Aorta (tissue), 5 donors: ENCODE data around the gene KDM2B. TPM values are rescaled to one million over a fixed set of nuclear protein-coding genes. Genes with fewer than 3 reads are reported as not detected.

Source experiments
- ATAC-seq: fragments of 200-7000 bp; cut with Tn5 transposase; one replicate; pipeline ENCODE4 v1.9.1; 2022; ENCODE audit warnings: moderate library complexity; ENCODE audit not compliant: low FRiP score
- DNase-seq, 2 donors: peaks; one replicate each; pipeline ENCODE4 v3.0.0-alpha.2; 2020
- H3K27ac ChIP-seq, 2 donors: one replicate each; pipeline ENCODE4 v1.5.1; 2013; ENCODE audit warnings: low read length in 2 of 2, mild to moderate bottlenecking in 2 of 2, moderate library complexity in 2 of 2, control low read depth in 1 of 2, inconsistent platforms in 1 of 2, low read depth in 1 of 2
- H3K27me3 ChIP-seq, 2 donors: one replicate each; pipeline ENCODE4 v1.6.1; 2013; ENCODE audit warnings: control low read depth in 1 of 2, low read length in 1 of 2, mild to moderate bottlenecking in 1 of 2, moderate library complexity in 1 of 2; ENCODE audit not compliant: insufficient read depth in 2 of 2, control insufficient read depth in 1 of 2
- H3K36me3 ChIP-seq, 2 donors: one replicate each; pipeline ENCODE4 v1.6.1; 2013; ENCODE audit warnings: control low read depth in 1 of 2, low read length in 1 of 2, mild to moderate bottlenecking in 1 of 2; ENCODE audit not compliant: insufficient read depth in 2 of 2, control insufficient read depth in 1 of 2
- H3K4me1 ChIP-seq, 2 donors: one replicate each; pipeline ENCODE4 v1.6.1; 2013; ENCODE audit warnings: low read length in 2 of 2, control low read depth in 1 of 2, mild to moderate bottlenecking in 1 of 2, moderate library complexity in 1 of 2; ENCODE audit not compliant: insufficient read depth in 2 of 2, control insufficient read depth in 1 of 2
- H3K4me3 ChIP-seq, 2 donors: one replicate each; pipeline ENCODE4 v1.5.1; 2013; ENCODE audit warnings: low read length in 2 of 2, control low read depth in 1 of 2, mild to moderate bottlenecking in 1 of 2
- H3K9me3 ChIP-seq: one replicate; pipeline ENCODE4 v1.6.1; 2013; ENCODE audit warnings: mild to moderate bottlenecking, low read length; ENCODE audit not compliant: control insufficient read depth
- WGBS, 2 donors: extraction: QIAGEN DNeasy Blood & Tissue Kit; methylation state at CpG; one replicate each; pipeline ENCODE4 v1.1.7; 2013; 5-methylcytosine and 5-hydroxymethylcytosine counted together
- intact Hi-C, 2 donors: fragments of 100-400 bp; cut with DNase I; formaldehyde crosslinking; loops; one replicate each; pipeline versions ENCODE4 v1.14.2 to v1.15.0; 2022
- polyA plus RNA-seq, 2 donors: library from polyadenylated mRNA; stranded (reverse); fragments of 200-250 nt; gene quantifications; one replicate each; pipeline ENCODE4 v1.2.3, GENCODE V29; 2013
- total RNA-seq, 2 donors: library from RNA; stranded (reverse); fragmentation: NEBNext Ultra II Directional; extraction: Animal tissue kit (Norgen Biotek cat#: 25700); gene quantifications; one replicate each; pipeline ENCODE4 v1.2.1, GENCODE V29; 2021
- donor health status: healthy with polysubstance abuse.
- donor health status: Bipolar disorder and iron deficiency.
- donor health status: DM: no; HTN: no; CAD: no.
- donor health status: DM: no; HTN: no; CAD: no.
- donor health status: DM: yes; HTN: yes; CAD: no.

KDM2B gene
- total and polyA plus RNA-seq, 4 donors: 8.0 to 28.0 (median 14.3) TPM

GRCh38 chr12:121464331-121464730, 116.5 kb downstream of the KDM2B start:
- Histone ChIP-seq H3K27ac (no peak overlapping the region), H3K9me3 (no peaks in the 10 kb centered on the region), H3K4me3 (no peak overlapping the region), H3K36me3 (no peaks in the 10 kb centered on the region), H3K4me1 (no peaks in the 10 kb centered on the region), H3K27me3 (no peaks in the 10 kb centered on the region)
- WGBS, 2 donors: 96 to 99% methylated on average over 13 of the region's 13 CpGs
- DNase-seq (no peak), ATAC-seq (no peak)
- intact Hi-C loops: no loop called here

GRCh38 chr12:121461048-121461447, 119.8 kb downstream of the KDM2B start:
- peak in 1 of 2 donors; percentile 61 for DNase-seq
- Histone ChIP-seq H3K36me3 (no peaks in the 10 kb centered on the region), H3K27me3 (no peaks in the 10 kb centered on the region), H3K4me3 (no peak overlapping the region), H3K9me3 (no peaks in the 10 kb centered on the region), H3K4me1 (no peaks in the 10 kb centered on the region), H3K27ac (no peak overlapping the region)
- whole genome bisulfite sequencing, 2 donors: 93 to 99% methylated on average over 5 of the region's 5 CpGs
- ATAC-seq: no peak
- intact Hi-C loops: no loop called here

- Histone ChIP-seq H3K4me3 (no peak overlapping the region), H3K36me3 (no peaks in the 10 kb centered on the region), H3K9me3 (no peaks in the 10 kb centered on the region), H3K27ac (no peak overlapping the region), H3K4me1 (no peaks in the 10 kb centered on the region), H3K27me3 (no peaks in the 10 kb centered on the region)
- 88 to 90% methylated on average over 8 of the region's 8 CpGs for WGBS, 2 donors
- intact Hi-C loops: no loop called here
- peak in 1 of 2 donors; percentile 44 for DNase-seq
- no peak for ATAC-seq
Measured at GRCh38 chr12:121456551-121456950, 124.3 kb downstream of the KDM2B start.

GRCh38 chr12:121455766-121456420, 124.9 kb downstream of the KDM2B start:
- ATAC-seq: no peak
- Histone ChIP-seq H3K27me3 (no peaks in the 10 kb centered on the region), H3K4me1 (no peaks in the 10 kb centered on the region), H3K4me3 (no peak overlapping the region), H3K9me3 (no peaks in the 10 kb centered on the region), H3K27ac (no peak overlapping the region), H3K36me3 (no peaks in the 10 kb centered on the region)
- peak in 1 of 2 donors; percentile 64 for DNase-seq
- intact Hi-C loops: no loop called here
- 87 to 92% methylated on average over 23 of the region's 23 CpGs for WGBS, 2 donors

GRCh38 chr12:121454921-121455320, 125.9 kb downstream of the KDM2B start:
- ATAC-seq (no peak), DNase-seq (peak in 1 of 2 donors; percentile 54)
- no peaks in the 10 kb centered on the region for H3K36me3 ChIP-seq
- intact Hi-C loops: no loop called here
- H3K9me3 ChIP-seq: no peaks in the 10 kb centered on the region
- no peak overlapping the region for H3K27ac ChIP-seq
- no peak overlapping the region for H3K4me3 ChIP-seq
- no peaks in the 10 kb centered on the region for H3K4me1 ChIP-seq
- H3K27me3 ChIP-seq: no peaks in the 10 kb centered on the region
- WGBS, 2 donors: 93% methylated on average over 6 of the region's 6 CpGs

- intact Hi-C loops: no loop called here
- WGBS, 2 donors: 88 to 94% methylated on average over 18 of the region's 18 CpGs
- Histone ChIP-seq H3K4me3 (no peak overlapping the region), H3K27ac (no peak overlapping the region), H3K27me3 (no peaks in the 10 kb centered on the region), H3K36me3 (no peaks in the 10 kb centered on the region), H3K4me1 (no peaks in the 10 kb centered on the region), H3K9me3 (no peaks in the 10 kb centered on the region)
- DNase-seq (peak in 1 of 2 donors; percentile 51), ATAC-seq (no peak)
Measured at GRCh38 chr12:121453629-121454028, 127.2 kb downstream of the KDM2B start.

GRCh38 chr12:121452985-121453360, 127.8 kb downstream of the KDM2B start:
- Histone ChIP-seq H3K9me3 (no peaks in the 10 kb centered on the region), H3K36me3 (no peaks in the 10 kb centered on the region), H3K4me1 (no peaks in the 10 kb centered on the region), H3K27ac (no peak overlapping the region), H3K4me3 (no peak overlapping the region), H3K27me3 (no peaks in the 10 kb centered on the region)
- DNase-seq: peak in 1 of 2 donors; percentile 69
- 96 to 97% methylated on average over 34 to 39 of the region's 39 CpGs for WGBS, 2 donors
- no peak for ATAC-seq
- intact Hi-C loops: no loop called here

GRCh38 chr12:121452340-121452984, 128.4 kb downstream of the KDM2B start:
- no peaks in the 10 kb centered on the region for H3K27me3 ChIP-seq
- H3K36me3 ChIP-seq: no peaks in the 10 kb centered on the region
- H3K27ac ChIP-seq: no peak overlapping the region
- no peak for DNase-seq
- 74 to 77% methylated on average over 35 of the region's 35 CpGs for WGBS, 2 donors
- H3K4me1 ChIP-seq: no peaks in the 10 kb centered on the region
- intact Hi-C loops: no loop called here
- no peaks in the 10 kb centered on the region for H3K9me3 ChIP-seq
- no peak overlapping the region for H3K4me3 ChIP-seq
- peak; percentile 45 for ATAC-seq

GRCh38 chr12:121451961-121452339, 128.9 kb downstream of the KDM2B start:
- intact Hi-C loops: no loop called here
- Histone ChIP-seq H3K27me3 (no peaks in the 10 kb centered on the region), H3K4me1 (no peaks in the 10 kb centered on the region), H3K9me3 (no peaks in the 10 kb centered on the region), H3K27ac (no peak overlapping the region), H3K4me3 (no peak overlapping the region), H3K36me3 (no peaks in the 10 kb centered on the region)
- DNase-seq (no peak), ATAC-seq (no peak)
- 13 to 25% methylated on average over 4 of the region's 4 CpGs for WGBS, 2 donors
